HepG2 (cell line): ENCODE results near the gene RPS6KL1. TPM values are rescaled to one million over a fixed set of nuclear protein-coding genes. Genes with fewer than 3 reads are reported as not detected.
A peak's percentile ranks its signal among the peaks of the same experiment; 100 is the strongest.

Experiments used
- ATF5 ChIP-seq: sonication (generic); formaldehyde crosslinking; IDR thresholded peaks from 2 replicates; pipeline ENCODE4 v1.4.0; 2020; ENCODE audit warnings: mild to moderate bottlenecking, low read depth, missing genetic modification reagents
- ATM ChIP-seq: fragments of 450-650 bp; IDR thresholded peaks from 2 replicates; pipeline ENCODE4 v1.7.1; 2017; ENCODE audit warnings: mild to moderate bottlenecking, borderline replicate concordance
- HDAC2 ChIP-seq: sonication (generic); formaldehyde crosslinking; IDR thresholded peaks from 2 replicates; pipeline ENCODE4 v1.4.0; 2020; ENCODE audit warnings: missing genetic modification reagents
- HINFP ChIP-seq: sonication (generic); formaldehyde crosslinking; IDR thresholded peaks from 2 replicates; pipeline ENCODE4 v1.4.0; 2020; ENCODE audit warnings: low read depth, mild to moderate bottlenecking, missing genetic modification reagents
- HMG20A ChIP-seq: IDR thresholded peaks from 2 replicates; pipeline ENCODE4 v1.6.1; 2016; ENCODE audit warnings: borderline replicate concordance
- MYPOP ChIP-seq: sonication (generic); formaldehyde crosslinking; IDR thresholded peaks from 2 replicates; pipeline ENCODE4 v1.8.1; 2023; ENCODE audit warnings: mild to moderate bottlenecking, moderate library complexity, missing genetic modification reagents
- PLSCR1 ChIP-seq: sonication (generic); formaldehyde crosslinking; IDR thresholded peaks from 2 replicates; pipeline ENCODE4 v1.5.0; 2020; ENCODE audit warnings: missing genetic modification reagents, mild to moderate bottlenecking, borderline replicate concordance
- RFXANK ChIP-seq: IDR thresholded peaks from 2 replicates; pipeline ENCODE4 v1.6.1; 2016
- ZBTB40 ChIP-seq, 2 experiments: fragments of 450-650 bp in 1 of 2; sonication (generic) in 1 of 2; formaldehyde crosslinking in 1 of 2; IDR thresholded peaks; 2 replicates each; pipeline versions ENCODE4 v1.6.1 to v1.8.0; 2016 to 2022; ENCODE audit warnings: antibody characterized with exemption in 1 of 2, mild to moderate bottlenecking in 1 of 2, missing genetic modification reagents in 1 of 2
- ZKSCAN8 ChIP-seq: IDR thresholded peaks from 2 replicates; pipeline ENCODE4 v1.6.1; 2016; ENCODE audit warnings: borderline replicate concordance, missing genetic modification reagents, missing compliant biosample characterization
- polyA plus RNA-seq, 8 experiments: library from polyadenylated mRNA; depleted of rRNA in 3 of 8; stranded (reverse) in 7 of 8; unstranded in 1 of 8; fragments of >200 nt; fragmentation: Illumina TruSeq in 4 of 8; extraction: Trizol in 4 of 8; gene quantifications; 2 replicates each; pipeline versions ENCODE4 v1.2.1 to v1.2.3, GENCODE V29; 2011 to 2016; ENCODE audit warnings: low read depth in 4 of 8, missing spikeins in 1 of 8, mixed read lengths in 1 of 8; ENCODE audit not compliant: insufficient read depth in 1 of 8
- total RNA-seq, 5 experiments: library from RNA; depleted of rRNA; stranded (reverse); fragments of >200 nt; fragmentation: Illumina TruSeq; extraction: Trizol; gene quantifications; 2 replicates each; pipeline ENCODE4 v1.2.3, GENCODE V29; 2016; ENCODE audit warnings: low read depth in 1 of 5

The RPS6KL1 gene
- total and polyA plus RNA-seq, 2 of the 13 experiments (the other 11 are each of a cell fraction or from before 2014, with no cell fraction given), result 6.5 to 11.5 TPM

- no peak for TF ChIP-seq MYPOP (CRISPR knock-in tag)
- no peak for TF ChIP-seq ZBTB40 (IDR thresholded peaks at IDR 0.05)
- peak; percentile 67; the same call in 1 of the 2 replicates for TF ChIP-seq ZBTB40 (CRISPR knock-in tag; IDR thresholded peaks at IDR 0.05)
- no peak for TF ChIP-seq ATM
- TF ChIP-seq PLSCR1, result no peak
- peak; percentile 54; the same call in 1 of the 2 replicates for TF ChIP-seq HMG20A
- TF ChIP-seq HINFP (CRISPR knock-in tag), result no peak
- TF ChIP-seq ZKSCAN8 (CRISPR knock-in tag), result no peak
- 0 out of 2 replicates have a peak, but pooled peaks have one; percentile 37 for TF ChIP-seq RFXANK
- no peak for TF ChIP-seq ATF5 (CRISPR knock-in tag)
- peak; percentile 88 for TF ChIP-seq HDAC2 (CRISPR knock-in tag)
Observed at GRCh38 chr14:74898694-74899093, 24.4 kb downstream of the RPS6KL1 start (continued).
